C1 segment of cervical spinal cord (tissue), 14 donors: Measurements from ENCODE around the gene ICAM2.
A peak's percentile ranks its signal among the peaks of the same experiment; 100 is the strongest.
"Not testable (repeated sequence)": the region's sequence is repeated elsewhere in the genome, so short reads cannot be mapped to it uniquely, and the experiment has no call there.

ENCODE experiments used
- DNase-seq, 14 donors: peaks; one replicate each; lab custom pipeline; 2025; lab: John Stamatoyannopoulos, UW

ICAM2 gene

GRCh38 chr17:64042700-64043485 lies 22.5 kb upstream of the ICAM2 start:
- no peak for DNase-seq

- DNase-seq: peak in 1 of 14 donors; percentile 1
Observed at GRCh38 chr17:64041912-64042311, 21.5 kb upstream of the ICAM2 start.

DNA sequence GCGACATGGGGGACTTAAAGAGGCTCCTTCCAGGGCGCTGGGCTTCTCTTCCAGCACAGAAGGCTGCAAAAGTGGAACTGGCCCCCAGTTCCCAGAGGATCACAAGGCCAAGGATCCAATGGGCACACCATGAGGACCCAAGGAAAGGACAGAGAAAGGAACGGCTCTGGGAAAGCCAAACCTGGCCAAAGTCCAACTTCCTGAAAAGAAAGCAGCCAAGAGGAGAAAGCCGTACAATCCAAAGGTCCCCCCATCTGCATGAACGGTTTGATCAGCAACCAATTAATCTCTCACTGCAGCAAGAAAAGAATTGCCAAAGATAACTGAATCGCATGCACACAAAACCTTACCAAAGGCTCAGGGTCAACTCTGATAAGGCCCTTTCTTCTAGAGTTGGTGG lies 19.8 kb upstream of the ICAM2 start:
- no peak for DNase-seq

- DNase-seq: no peak
Observed at GRCh38 chr17:64039106-64039400, 18.6 kb upstream of the ICAM2 start.

- no peak for DNase-seq
Observed at GRCh38 chr17:64038331-64039105, 18.1 kb upstream of the ICAM2 start.

- DNase-seq: no peak
Observed at GRCh38 chr17:64037802-64038201, 17.4 kb upstream of the ICAM2 start.

- no peak for DNase-seq
Observed at GRCh38 chr17:64037180-64037579, 16.7 kb upstream of the ICAM2 start.

DNA sequence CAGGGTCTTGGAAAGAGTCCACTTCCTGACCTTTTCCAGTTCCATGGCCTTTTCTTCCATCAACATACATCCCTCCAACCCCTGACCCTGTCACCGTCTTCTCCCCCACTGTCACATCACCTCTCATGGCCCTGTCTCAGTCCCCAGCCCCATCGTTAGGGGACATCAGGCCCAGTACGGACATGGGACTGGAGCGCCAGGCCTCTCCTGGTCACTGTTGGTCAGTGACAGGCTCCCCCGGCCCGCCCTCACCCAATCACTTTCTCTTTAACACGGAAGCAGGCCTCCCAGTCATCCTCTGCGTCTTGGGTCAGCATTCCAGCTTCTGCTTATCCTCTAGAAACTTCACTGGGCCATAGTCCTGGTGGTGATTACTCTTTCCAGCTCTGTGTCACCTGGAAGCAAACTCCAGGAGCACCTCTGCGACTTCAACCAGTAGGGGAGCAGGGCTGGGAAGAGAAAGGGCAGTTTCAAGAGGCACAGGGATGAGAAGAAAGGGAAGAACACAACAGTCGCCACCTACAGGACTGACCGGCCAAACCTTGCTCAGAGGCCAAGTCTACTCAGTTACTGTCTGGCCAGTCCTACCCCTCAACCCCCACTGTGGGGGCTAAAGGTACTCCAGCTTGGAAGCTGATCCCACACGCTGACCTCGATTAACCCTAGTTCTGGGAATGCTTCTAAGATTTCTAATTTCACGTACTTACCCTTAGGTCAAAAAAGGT lies 15.9 kb upstream of the ICAM2 start:
- DNase-seq: no peak

DNA sequence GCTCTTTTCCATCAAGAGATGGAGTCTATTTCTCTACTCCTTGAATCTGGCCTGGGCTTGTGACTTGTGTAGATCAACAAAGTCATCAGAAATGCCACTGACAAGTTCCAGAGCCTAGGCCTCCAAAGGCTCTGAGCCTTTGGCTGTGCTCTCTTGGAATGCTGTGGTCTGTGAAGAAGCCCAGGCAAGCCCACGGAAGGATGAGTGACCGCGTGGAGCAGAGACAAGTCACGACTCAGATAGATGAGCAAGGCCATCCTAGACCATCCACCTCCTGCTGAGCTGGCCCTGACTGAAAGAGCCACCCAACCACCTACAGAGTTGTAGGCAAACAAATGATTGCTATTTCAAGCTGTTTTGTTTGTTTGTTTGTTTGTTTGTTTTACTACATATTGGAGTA lies 11.6 kb upstream of the ICAM2 start:
- DNase-seq: no peak

GRCh38 chr17:64028874-64029464 lies 8.5 kb upstream of the ICAM2 start:
- DNase-seq: peak in 7 of 14 donors; percentile 7 to 23 (median 11)

- peak in 2 of 14 donors; percentile 9 to 27 for DNase-seq
Observed at GRCh38 chr17:64025732-64026294, 5.4 kb upstream of the ICAM2 start.

- DNase-seq: no peak
Observed at GRCh38 chr17:64024781-64025731, 4.6 kb upstream of the ICAM2 start.

- DNase-seq: no peak
Observed at GRCh38 chr17:64024215-64024654, 3.8 kb upstream of the ICAM2 start.

GRCh38 chr17:64022611-64023063 lies 2.2 kb upstream of the ICAM2 start:
- DNase-seq: no peak

DNA sequence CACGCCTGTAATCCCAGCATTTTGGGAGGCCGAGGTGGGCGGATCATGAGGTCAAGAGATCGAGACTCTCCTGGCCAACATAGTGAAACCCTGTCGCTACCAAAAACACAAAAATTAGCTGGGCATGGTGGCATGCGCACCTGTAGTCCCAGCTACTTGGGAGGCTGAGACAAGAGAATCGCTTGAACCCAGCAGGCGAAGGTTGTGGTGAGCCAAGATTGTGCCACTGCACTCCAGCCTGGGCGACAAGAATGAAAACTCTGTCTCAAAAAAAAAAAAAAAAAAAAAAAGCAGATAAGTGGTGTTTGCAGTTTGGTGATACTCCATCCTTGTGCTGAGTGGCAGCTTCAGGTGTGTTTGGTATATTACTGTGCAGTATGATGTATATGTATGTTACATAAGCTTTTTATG lies 877 bp downstream of the ICAM2 start:
- not testable (repeated sequence) for DNase-seq

DNA sequence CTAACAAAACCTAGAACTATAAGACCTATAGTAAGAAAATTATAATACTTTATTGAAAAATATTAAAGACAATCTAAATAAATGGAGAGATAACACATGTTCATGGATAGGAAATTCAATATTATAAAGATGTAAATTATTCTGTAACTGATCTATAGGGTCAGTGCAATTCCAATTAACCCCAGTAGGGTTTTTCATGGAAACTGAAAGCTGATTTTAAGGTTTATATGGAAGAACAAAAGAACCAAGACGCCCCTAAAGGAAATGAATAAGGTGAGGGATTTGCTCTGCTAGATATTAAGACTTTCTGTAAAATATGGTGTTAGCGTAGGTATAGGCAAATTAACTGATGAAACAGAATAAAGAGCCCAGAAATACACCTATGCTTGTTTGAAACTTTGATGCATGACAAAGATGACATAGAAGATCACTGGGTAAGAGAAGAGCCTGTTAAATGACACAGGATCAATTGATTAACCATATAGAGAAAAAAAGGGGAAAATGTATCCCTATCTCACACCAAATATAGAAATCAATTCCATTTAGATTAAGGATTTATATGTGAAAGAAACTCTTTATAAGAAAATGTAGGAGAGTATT lies 3.0 kb downstream of the ICAM2 start:
- DNase-seq: no peak

GRCh38 chr17:64016974-64017373 lies 3.5 kb downstream of the ICAM2 start:
- no peak for DNase-seq

GRCh38 chr17:64016231-64016784 lies 4.1 kb downstream of the ICAM2 start:
- DNase-seq: no peak

GRCh38 chr17:64015447-64015846 lies 5.0 kb downstream of the ICAM2 start:
- no peak for DNase-seq
